NCI-H748 (cell line): ENCODE measurements around the gene TBC1D22A.

ENCODE experiments used
- DNase-seq: peaks from one replicate; lab custom pipeline; 2025; ENCODE audit not compliant: unreplicated experiment; lab: John Stamatoyannopoulos, UW

TBC1D22A gene

GRCh38 chr22:47220752-47221151 lies 458.3 kb downstream of the TBC1D22A start:
- no peak for DNase-seq

GRCh38 chr22:47221840-47222615 lies 459.6 kb downstream of the TBC1D22A start:
- DNase-seq = peak; percentile 97
